Measurements from ENCODE around the gene NCEH1. TPM values are rescaled to one million over a fixed set of nuclear protein-coding genes. Genes with fewer than 3 reads are reported as not detected.
A peak's percentile ranks its signal among the peaks of the same experiment; 100 is the strongest.

The NCEH1 gene
- total and polyA plus RNA-seq, 2 of the 13 experiments (the other 11 are each of a cell fraction or from before 2014, with no cell fraction given): 12.9 to 21.4 TPM

DNA sequence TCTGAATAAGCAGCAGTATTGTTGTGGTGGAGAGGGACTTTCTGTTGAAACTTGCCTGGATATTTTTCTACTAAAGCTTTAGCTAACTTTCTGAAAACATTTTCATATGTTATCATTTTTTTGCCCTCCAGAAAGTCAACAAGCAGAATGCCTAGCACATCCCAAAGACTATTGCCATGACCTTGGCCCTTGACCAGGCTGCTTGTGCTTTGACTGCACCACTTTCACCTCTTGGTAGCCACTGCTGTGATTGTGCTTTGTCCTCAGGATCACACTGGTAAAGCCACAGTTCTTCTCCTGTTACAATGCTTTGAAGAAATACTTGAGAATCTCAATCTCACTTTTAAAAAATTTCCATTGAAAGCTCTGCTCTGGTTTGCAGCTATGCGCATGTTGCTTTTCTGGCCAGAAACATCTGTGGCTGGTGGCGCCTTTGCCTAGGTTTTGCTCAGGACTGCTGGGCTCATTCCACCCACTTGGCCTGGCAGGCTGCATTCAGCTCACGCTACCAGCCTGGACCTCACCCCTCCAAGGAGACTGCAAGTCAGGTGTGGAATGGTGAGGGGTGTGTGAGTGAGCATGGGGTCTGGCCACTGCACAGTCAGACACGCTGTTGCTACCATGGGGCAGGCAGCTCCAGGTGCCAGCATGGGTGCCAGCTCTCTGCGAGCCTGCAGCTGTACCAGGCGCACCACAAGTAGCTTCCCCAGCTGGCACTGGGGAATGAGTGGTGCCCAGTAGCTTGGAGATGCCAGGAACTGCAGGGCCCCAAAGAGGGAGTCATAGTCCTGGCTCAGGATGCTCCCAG, 97.8 kb downstream of the NCEH1 start (continued):
- TF ChIP-seq ZBTB34 (CRISPR knock-in tag; IDR thresholded peaks at IDR 0.05) (no peak), MED1 (CRISPR knock-in tag; IDR thresholded peaks at IDR 0.05) (peak; percentile 77), ZBTB38 (CRISPR knock-in tag; IDR thresholded peaks at IDR 0.05) (no peak; the same call in 1 of the 2 replicates), HNRNPL (IDR thresholded peaks at IDR 0.05; ENCODE audit: low read depth, low read length) (peak; percentile 67; the same call in 1 of the 2 replicates), ZBTB1 (CRISPR knock-in tag; IDR thresholded peaks at IDR 0.05; ENCODE audit: borderline replicate concordance) (no peak), ISX (CRISPR knock-in tag; conservative IDR thresholded peaks at IDR 0.05) (no peak), NFE2 (CRISPR knock-in tag; IDR thresholded peaks at IDR 0.05) (no peak), ZKSCAN8 (CRISPR knock-in tag; IDR thresholded peaks at IDR 0.05; ENCODE audit: borderline replicate concordance) (no peak), TP53 (CRISPR knock-in tag; conservative IDR thresholded peaks at IDR 0.05) (no peak), ZKSCAN5 (CRISPR knock-in tag; IDR thresholded peaks at IDR 0.05) (peak; percentile 80; the same call in 1 of the 2 replicates), ZNF331 (CRISPR knock-in tag; IDR thresholded peaks at IDR 0.05) (peak; percentile 69; the same call in 1 of the 2 replicates), ZNF350 (CRISPR knock-in tag; IDR thresholded peaks at IDR 0.05; ENCODE audit: borderline replicate concordance, low read depth) (no peak), ZNF296 (CRISPR knock-in tag; conservative IDR thresholded peaks at IDR 0.05) (no peak)
- TF ChIP-seq, protein P1, sequence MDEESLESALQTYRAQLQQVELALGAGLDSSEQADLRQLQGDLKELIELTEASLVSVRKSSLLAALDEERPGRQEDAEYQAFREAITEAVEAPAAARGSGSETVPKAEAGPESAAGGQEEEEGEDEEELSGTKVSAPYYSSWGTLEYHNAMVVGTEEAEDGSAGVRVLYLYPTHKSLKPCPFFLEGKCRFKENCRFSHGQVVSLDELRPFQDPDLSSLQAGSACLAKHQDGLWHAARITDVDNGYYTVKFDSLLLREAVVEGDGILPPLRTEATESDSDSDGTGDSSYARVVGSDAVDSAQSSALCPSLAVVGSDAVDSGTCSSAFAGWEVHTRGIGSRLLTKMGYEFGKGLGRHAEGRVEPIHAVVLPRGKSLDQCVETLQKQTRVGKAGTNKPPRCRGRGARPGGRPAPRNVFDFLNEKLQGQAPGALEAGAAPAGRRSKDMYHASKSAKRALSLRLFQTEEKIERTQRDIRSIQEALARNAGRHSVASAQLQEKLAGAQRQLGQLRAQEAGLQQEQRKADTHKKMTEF (CRISPR knock-in tag; IDR thresholded peaks at IDR 0.05): 0 out of 2 replicates have a peak, but pooled peaks have one; percentile 37
- TF ChIP-seq, protein P2, sequence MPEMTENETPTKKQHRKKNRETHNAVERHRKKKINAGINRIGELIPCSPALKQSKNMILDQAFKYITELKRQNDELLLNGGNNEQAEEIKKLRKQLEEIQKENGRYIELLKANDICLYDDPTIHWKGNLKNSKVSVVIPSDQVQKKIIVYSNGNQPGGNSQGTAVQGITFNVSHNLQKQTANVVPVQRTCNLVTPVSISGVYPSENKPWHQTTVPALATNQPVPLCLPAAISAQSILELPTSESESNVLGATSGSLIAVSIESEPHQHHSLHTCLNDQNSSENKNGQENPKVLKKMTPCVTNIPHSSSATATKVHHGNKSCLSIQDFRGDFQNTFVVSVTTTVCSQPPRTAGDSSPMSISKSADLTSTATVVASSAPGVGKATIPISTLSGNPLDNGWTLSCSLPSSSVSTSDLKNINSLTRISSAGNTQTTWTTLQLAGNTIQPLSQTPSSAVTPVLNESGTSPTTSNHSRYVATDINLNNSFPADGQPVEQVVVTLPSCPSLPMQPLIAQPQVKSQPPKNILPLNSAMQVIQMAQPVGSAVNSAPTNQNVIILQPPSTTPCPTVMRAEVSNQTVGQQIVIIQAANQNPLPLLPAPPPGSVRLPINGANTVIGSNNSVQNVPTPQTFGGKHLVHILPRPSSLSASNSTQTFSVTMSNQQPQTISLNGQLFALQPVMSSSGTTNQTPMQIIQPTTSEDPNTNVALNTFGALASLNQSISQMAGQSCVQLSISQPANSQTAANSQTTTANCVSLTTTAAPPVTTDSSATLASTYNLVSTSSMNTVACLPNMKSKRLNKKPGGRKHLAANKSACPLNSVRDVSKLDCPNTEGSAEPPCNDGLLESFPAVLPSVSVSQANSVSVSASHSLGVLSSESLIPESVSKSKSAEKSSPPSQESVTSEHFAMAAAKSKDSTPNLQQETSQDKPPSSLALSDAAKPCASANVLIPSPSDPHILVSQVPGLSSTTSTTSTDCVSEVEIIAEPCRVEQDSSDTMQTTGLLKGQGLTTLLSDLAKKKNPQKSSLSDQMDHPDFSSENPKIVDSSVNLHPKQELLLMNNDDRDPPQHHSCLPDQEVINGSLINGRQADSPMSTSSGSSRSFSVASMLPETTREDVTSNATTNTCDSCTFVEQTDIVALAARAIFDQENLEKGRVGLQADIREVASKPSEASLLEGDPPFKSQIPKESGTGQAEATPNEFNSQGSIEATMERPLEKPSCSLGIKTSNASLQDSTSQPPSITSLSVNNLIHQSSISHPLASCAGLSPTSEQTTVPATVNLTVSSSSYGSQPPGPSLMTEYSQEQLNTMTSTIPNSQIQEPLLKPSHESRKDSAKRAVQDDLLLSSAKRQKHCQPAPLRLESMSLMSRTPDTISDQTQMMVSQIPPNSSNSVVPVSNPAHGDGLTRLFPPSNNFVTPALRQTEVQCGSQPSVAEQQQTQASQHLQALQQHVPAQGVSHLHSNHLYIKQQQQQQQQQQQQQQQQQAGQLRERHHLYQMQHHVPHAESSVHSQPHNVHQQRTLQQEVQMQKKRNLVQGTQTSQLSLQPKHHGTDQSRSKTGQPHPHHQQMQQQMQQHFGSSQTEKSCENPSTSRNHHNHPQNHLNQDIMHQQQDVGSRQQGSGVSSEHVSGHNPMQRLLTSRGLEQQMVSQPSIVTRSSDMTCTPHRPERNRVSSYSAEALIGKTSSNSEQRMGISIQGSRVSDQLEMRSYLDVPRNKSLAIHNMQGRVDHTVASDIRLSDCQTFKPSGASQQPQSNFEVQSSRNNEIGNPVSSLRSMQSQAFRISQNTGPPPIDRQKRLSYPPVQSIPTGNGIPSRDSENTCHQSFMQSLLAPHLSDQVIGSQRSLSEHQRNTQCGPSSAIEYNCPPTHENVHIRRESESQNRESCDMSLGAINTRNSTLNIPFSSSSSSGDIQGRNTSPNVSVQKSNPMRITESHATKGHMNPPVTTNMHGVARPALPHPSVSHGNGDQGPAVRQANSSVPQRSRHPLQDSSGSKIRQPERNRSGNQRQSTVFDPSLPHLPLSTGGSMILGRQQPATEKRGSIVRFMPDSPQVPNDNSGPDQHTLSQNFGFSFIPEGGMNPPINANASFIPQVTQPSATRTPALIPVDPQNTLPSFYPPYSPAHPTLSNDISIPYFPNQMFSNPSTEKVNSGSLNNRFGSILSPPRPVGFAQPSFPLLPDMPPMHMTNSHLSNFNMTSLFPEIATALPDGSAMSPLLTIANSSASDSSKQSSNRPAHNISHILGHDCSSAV (CRISPR knock-in tag; IDR thresholded peaks at IDR 0.05; ENCODE audit: borderline replicate concordance): no peak
- TF ChIP-seq, protein P3, sequence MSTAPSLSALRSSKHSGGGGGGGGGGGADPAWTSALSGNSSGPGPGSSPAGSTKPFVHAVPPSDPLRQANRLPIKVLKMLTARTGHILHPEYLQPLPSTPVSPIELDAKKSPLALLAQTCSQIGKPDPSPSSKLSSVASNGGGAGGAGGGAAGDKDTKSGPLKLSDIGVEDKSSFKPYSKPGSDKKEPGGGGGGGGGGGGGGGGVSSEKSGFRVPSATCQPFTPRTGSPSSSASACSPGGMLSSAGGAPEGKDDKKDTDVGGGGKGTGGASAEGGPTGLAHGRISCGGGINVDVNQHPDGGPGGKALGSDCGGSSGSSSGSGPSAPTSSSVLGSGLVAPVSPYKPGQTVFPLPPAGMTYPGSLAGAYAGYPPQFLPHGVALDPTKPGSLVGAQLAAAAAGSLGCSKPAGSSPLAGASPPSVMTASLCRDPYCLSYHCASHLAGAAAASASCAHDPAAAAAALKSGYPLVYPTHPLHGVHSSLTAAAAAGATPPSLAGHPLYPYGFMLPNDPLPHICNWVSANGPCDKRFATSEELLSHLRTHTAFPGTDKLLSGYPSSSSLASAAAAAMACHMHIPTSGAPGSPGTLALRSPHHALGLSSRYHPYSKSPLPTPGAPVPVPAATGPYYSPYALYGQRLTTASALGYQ (CRISPR knock-in tag; IDR thresholded peaks at IDR 0.05): peak; percentile 43; the same call in 1 of the 2 replicates
